IgD-negative memory B cell (primary cell): Measurements from ENCODE around the gene MYRIP. TPM values are rescaled to one million over a fixed set of nuclear protein-coding genes. Genes with fewer than 3 reads are reported as not detected.
"Not testable (repeated sequence)": the region's sequence is repeated elsewhere in the genome, so short reads cannot be mapped to it uniquely, and the experiment has no call there.

Experiments
- H3K27ac Mint-ChIP-seq, 3 donors: one replicate each; pipeline ENCODE4 v1.8.0; 2020 to 2022; ENCODE audit warnings: mild to moderate bottlenecking in 3 of 3, mixed read lengths in 3 of 3, moderate library complexity in 1 of 3
- H3K27me3 Mint-ChIP-seq: one replicate; pipeline ENCODE4 v1.8.0; 2021; ENCODE audit warnings: mixed read lengths
- H3K36me3 Mint-ChIP-seq: one replicate; pipeline ENCODE4 v1.8.0; 2020; ENCODE audit warnings: mild to moderate bottlenecking, mixed read lengths
- H3K4me1 Mint-ChIP-seq, 3 donors: one replicate each; pipeline ENCODE4 v1.8.0; 2020 to 2022; ENCODE audit warnings: mixed read lengths in 3 of 3, mild to moderate bottlenecking in 1 of 3
- H3K4me3 Mint-ChIP-seq, 4 donors: one replicate each; pipeline ENCODE4 v1.8.0; 2020 to 2022; ENCODE audit warnings: mild to moderate bottlenecking in 4 of 4, mixed read lengths in 4 of 4, moderate library complexity in 3 of 4
- H3K9me3 Mint-ChIP-seq, 3 donors: one replicate each; pipeline ENCODE4 v1.8.0; 2020 to 2021; ENCODE audit warnings: mixed read lengths in 3 of 3, mild to moderate bottlenecking in 1 of 3
- polyA plus RNA-seq: library from polyadenylated mRNA; unstranded; fragments of 300-500 nt; fragmentation: Illumina TruSeq; gene quantifications from one replicate; pipeline ENCODE4 v1.2.3, GENCODE V29; 2021

Gene MYRIP
- polyA plus RNA-seq, 1 donor from 2014 or later = 0.11 TPM

GRCh38 chr3:40268802-40269524, 459.6 kb downstream of the MYRIP start:
- no peak overlapping the region for H3K27ac Mint-ChIP-seq
- peaks cover 1% of the 10 kb centered on the region for H3K27me3 Mint-ChIP-seq
- peaks cover 11% of the 10 kb centered on the region for H3K36me3 Mint-ChIP-seq
- H3K9me3 Mint-ChIP-seq = peaks cover 0 to 4% (median 3%) of the 10 kb centered on the region in 3 donors
- peaks cover 0 to 2% (median 0%) of the 10 kb centered on the region in 3 donors for H3K4me1 Mint-ChIP-seq
- no peak overlapping the region for H3K4me3 Mint-ChIP-seq

GRCh38 chr3:40278791-40279190, 469.4 kb downstream of the MYRIP start:
- Mint-ChIP-seq H3K36me3 (peaks cover 14% of the 10 kb centered on the region), H3K4me1 (no peaks in the 10 kb centered on the region), H3K4me3 (peak overlapping the region in 1 of 4 donors; percentile 46), H3K27me3 (no peaks in the 10 kb centered on the region), H3K27ac (no peak overlapping the region), H3K9me3 (peaks cover 0 to 3% (median 0%) of the 10 kb centered on the region in 3 donors)

- H3K27me3 Mint-ChIP-seq = no peaks in the 10 kb centered on the region
- no peaks in the 10 kb centered on the region for H3K9me3 Mint-ChIP-seq
- no peaks in the 10 kb centered on the region for H3K4me1 Mint-ChIP-seq
- no peak overlapping the region for H3K4me3 Mint-ChIP-seq
- no peak overlapping the region for H3K27ac Mint-ChIP-seq
- peaks cover 4% of the 10 kb centered on the region for H3K36me3 Mint-ChIP-seq
Observed at GRCh38 chr3:40281995-40282394, 472.6 kb downstream of the MYRIP start.

GRCh38 chr3:40283057-40283456, 473.6 kb downstream of the MYRIP start:
- H3K27ac Mint-ChIP-seq = not testable (repeated sequence)

GRCh38 chr3:40287248-40287647, 477.8 kb downstream of the MYRIP start:
- H3K27ac Mint-ChIP-seq = no peak overlapping the region
- no peaks in the 10 kb centered on the region for H3K4me1 Mint-ChIP-seq
- no peaks in the 10 kb centered on the region for H3K27me3 Mint-ChIP-seq
- H3K36me3 Mint-ChIP-seq = peaks cover 4% of the 10 kb centered on the region
- peaks cover 0 to 3% (median 0%) of the 10 kb centered on the region in 3 donors for H3K9me3 Mint-ChIP-seq
- no peak overlapping the region for H3K4me3 Mint-ChIP-seq

More at GRCh38 chr3:40283057-40283456, 473.6 kb downstream of the MYRIP start:
- not testable (repeated sequence) for H3K36me3 Mint-ChIP-seq, H3K4me1 Mint-ChIP-seq, H3K27me3 Mint-ChIP-seq, H3K9me3 Mint-ChIP-seq, H3K4me3 Mint-ChIP-seq

GRCh38 chr3:40290396-40290795, 481.0 kb downstream of the MYRIP start:
- Mint-ChIP-seq H3K27me3 (no peaks in the 10 kb centered on the region), H3K27ac (no peak overlapping the region), H3K4me1 (no peaks in the 10 kb centered on the region), H3K4me3 (peak overlapping the region in 1 of 4 donors; percentile 75), H3K9me3 (peaks cover 0 to 3% (median 0%) of the 10 kb centered on the region in 3 donors), H3K36me3 (peaks cover 11% of the 10 kb centered on the region)

GRCh38 chr3:40291471-40291870, 482.1 kb downstream of the MYRIP start:
- Mint-ChIP-seq H3K4me3 (no peak overlapping the region), H3K27ac (no peak overlapping the region), H3K36me3 (peaks cover 15% of the 10 kb centered on the region), H3K9me3 (peaks cover 0 to 3% (median 0%) of the 10 kb centered on the region in 3 donors), H3K4me1 (no peaks in the 10 kb centered on the region), H3K27me3 (no peaks in the 10 kb centered on the region)

- H3K36me3 Mint-ChIP-seq = peaks cover 18% of the 10 kb centered on the region
Observed at GRCh38 chr3:40292637-40293349, 483.4 kb downstream of the MYRIP start.

GRCh38 chr3:40294434-40294833, 485.0 kb downstream of the MYRIP start:
- H3K4me1 Mint-ChIP-seq = peaks cover 0 to 2% (median 0%) of the 10 kb centered on the region in 3 donors
- peaks cover 20% of the 10 kb centered on the region for H3K36me3 Mint-ChIP-seq
- H3K27me3 Mint-ChIP-seq = no peaks in the 10 kb centered on the region
- H3K4me3 Mint-ChIP-seq = no peak overlapping the region
- H3K9me3 Mint-ChIP-seq = peaks cover 0 to 3% (median 0%) of the 10 kb centered on the region in 3 donors
- no peak overlapping the region for H3K27ac Mint-ChIP-seq

More at GRCh38 chr3:40292637-40293349, 483.4 kb downstream of the MYRIP start:
- H3K9me3 Mint-ChIP-seq = peaks cover 0 to 3% (median 0%) of the 10 kb centered on the region in 3 donors
- H3K27me3 Mint-ChIP-seq = no peaks in the 10 kb centered on the region
- no peak overlapping the region for H3K4me3 Mint-ChIP-seq
- peaks cover 0 to 2% (median 0%) of the 10 kb centered on the region in 3 donors for H3K4me1 Mint-ChIP-seq
- no peak overlapping the region for H3K27ac Mint-ChIP-seq

- Mint-ChIP-seq H3K27me3 (peaks cover 1% of the 10 kb centered on the region), H3K4me1 (peaks cover 0 to 4% (median 0%) of the 10 kb centered on the region in 3 donors), H3K4me3 (no peak overlapping the region), H3K36me3 (peaks cover 28% of the 10 kb centered on the region), H3K9me3 (no peaks in the 10 kb centered on the region), H3K27ac (no peak overlapping the region)
Observed at GRCh38 chr3:40298075-40298474, 488.7 kb downstream of the MYRIP start.

GRCh38 chr3:40299130-40299720, 489.8 kb downstream of the MYRIP start:
- Mint-ChIP-seq H3K4me1 (peaks cover 0 to 4% (median 0%) of the 10 kb centered on the region in 3 donors), H3K36me3 (peaks cover 28% of the 10 kb centered on the region), H3K4me3 (no peak overlapping the region), H3K27me3 (peaks cover 1% of the 10 kb centered on the region), H3K9me3 (no peaks in the 10 kb centered on the region), H3K27ac (no peak overlapping the region)

- Mint-ChIP-seq H3K27ac (no peak overlapping the region), H3K4me3 (no peak overlapping the region), H3K9me3 (no peaks in the 10 kb centered on the region), H3K27me3 (peaks cover 1% of the 10 kb centered on the region), H3K36me3 (peaks cover 23% of the 10 kb centered on the region), H3K4me1 (peaks cover 0 to 4% (median 0%) of the 10 kb centered on the region in 3 donors)
Observed at GRCh38 chr3:40299721-40300335, 490.4 kb downstream of the MYRIP start.

GRCh38 chr3:40302784-40303183, 493.4 kb downstream of the MYRIP start:
- H3K36me3 Mint-ChIP-seq = peaks cover 15% of the 10 kb centered on the region

GRCh38 chr3:40304352-40304751, 494.9 kb downstream of the MYRIP start:
- Mint-ChIP-seq H3K36me3 (peaks cover 12% of the 10 kb centered on the region), H3K4me1 (peaks cover 0 to 7% (median 2%) of the 10 kb centered on the region in 3 donors), H3K4me3 (no peak overlapping the region), H3K27me3 (peaks cover 1% of the 10 kb centered on the region), H3K9me3 (no peaks in the 10 kb centered on the region), H3K27ac (no peak overlapping the region)

More at GRCh38 chr3:40302784-40303183, 493.4 kb downstream of the MYRIP start:
- no peaks in the 10 kb centered on the region for H3K9me3 Mint-ChIP-seq
- H3K27me3 Mint-ChIP-seq = peaks cover 1% of the 10 kb centered on the region
- H3K27ac Mint-ChIP-seq = no peak overlapping the region
- H3K4me1 Mint-ChIP-seq = peaks cover 0 to 2% (median 0%) of the 10 kb centered on the region in 3 donors
- H3K4me3 Mint-ChIP-seq = no peak overlapping the region

GRCh38 chr3:40306336-40306735, 496.9 kb downstream of the MYRIP start:
- Mint-ChIP-seq H3K36me3 (peaks cover 4% of the 10 kb centered on the region), H3K27ac (no peak overlapping the region), H3K4me1 (peaks cover 7 to 15% (median 7%) of the 10 kb centered on the region in 3 donors), H3K27me3 (peaks cover 1% of the 10 kb centered on the region), H3K9me3 (no peaks in the 10 kb centered on the region), H3K4me3 (peak overlapping the region in 1 of 4 donors; percentile 45)
